NCI-H1048 (cell line): ENCODE results near the gene TRAPPC3.
"Not testable (repeated sequence)": the region's sequence is repeated elsewhere in the genome, so short reads cannot be mapped to it uniquely, and the experiment has no call there.

Source experiments
- DNase-seq: peaks from one replicate; lab custom pipeline; 2025; lab: John Stamatoyannopoulos, UW

TRAPPC3 gene

GRCh38 chr1:36166136-36166535 lies 16.9 kb upstream of the TRAPPC3 start:
- DNase-seq, result no peak

- DNase-seq, result no peak
Measured at GRCh38 chr1:36165145-36165544, 15.9 kb upstream of the TRAPPC3 start.

- DNase-seq, result no peak
Measured at GRCh38 chr1:36164361-36164760, 15.1 kb upstream of the TRAPPC3 start.

- no peak for DNase-seq
Measured at GRCh38 chr1:36163426-36163825, 14.1 kb upstream of the TRAPPC3 start.

GRCh38 chr1:36162680-36163239 lies 13.5 kb upstream of the TRAPPC3 start:
- DNase-seq, result no peak

GRCh38 chr1:36161641-36162531 lies 12.6 kb upstream of the TRAPPC3 start:
- DNase-seq, result no peak

- no peak for DNase-seq
Measured at GRCh38 chr1:36160949-36161485, 11.7 kb upstream of the TRAPPC3 start.

GRCh38 chr1:36160388-36160948 lies 11.2 kb upstream of the TRAPPC3 start:
- DNase-seq, result no peak

GRCh38 chr1:36159614-36160387 lies 10.5 kb upstream of the TRAPPC3 start:
- DNase-seq, result no peak

GRCh38 chr1:36158827-36159252 lies 9.6 kb upstream of the TRAPPC3 start:
- not testable (repeated sequence) for DNase-seq

- DNase-seq, result no peak
Measured at GRCh38 chr1:36157973-36158826, 8.9 kb upstream of the TRAPPC3 start.

GRCh38 chr1:36157115-36157903 lies 8.0 kb upstream of the TRAPPC3 start:
- no peak for DNase-seq

GRCh38 chr1:36156329-36157114 lies 7.2 kb upstream of the TRAPPC3 start:
- no peak for DNase-seq

GRCh38 chr1:36155408-36156328 lies 6.4 kb upstream of the TRAPPC3 start, which contains the start of gene MAP7D1:
TSS of gene MAP7D1 (plus strand) at chr1:36156160. CDS start at chr1:36156418, 258 bp downstream.
- no peak for DNase-seq

GRCh38 chr1:36154765-36155407 lies 5.6 kb upstream of the TRAPPC3 start:
- no peak for DNase-seq

- no peak for DNase-seq
Measured at GRCh38 chr1:36154335-36154734, 5.0 kb upstream of the TRAPPC3 start.

- no peak for DNase-seq
Measured at GRCh38 chr1:36153476-36153875, 4.2 kb upstream of the TRAPPC3 start.

- no peak for DNase-seq
Measured at GRCh38 chr1:36151845-36152203, 2.5 kb upstream of the TRAPPC3 start.
